A549 (cell line): ENCODE data around the gene MAML3. TPM values are rescaled to one million over a fixed set of nuclear protein-coding genes. Genes with fewer than 3 reads are reported as not detected.
A peak's percentile ranks its signal among the peaks of the same experiment; 100 is the strongest.

Experiments
- ATAC-seq, 2 experiments: fragments of 200-7000 bp in 1 of 2; fragments of >200 bp in 1 of 2; cut with Nextera tagmentation in 1 of 2; cut with Tn5 transposase in 1 of 2; 3 replicates each; pipeline versions ENCODE4 v1.8.0 to v1.9.1; 2018 to 2020; ENCODE audit warnings: mild to moderate bottlenecking in 1 of 2, moderate library complexity in 1 of 2
- CTCF ChIA-PET: fragments of 300-600 bp; sonication (Branson Sonifier 250); formaldehyde crosslinking; extraction: SDS; loops from one replicate; lab custom pipeline; 2021; ENCODE audit warnings: antibody characterized with exemption, inconsistent platforms; lab: Yijun Ruan, JAX
- POLR2A ChIA-PET: fragments of 350-600 bp; formaldehyde crosslinking; extraction: SDS; loops from one replicate; lab custom pipeline; 2021; ENCODE audit warnings: antibody characterized with exemption, inconsistent platforms; lab: Yijun Ruan, JAX
- DNase-seq, 2 experiments: peaks; one replicate each; pipeline versions ENCODE4 v3.0.0 to v3.0.0-alpha.2; 2011 to 2016; ENCODE audit warnings: low read depth in 1 of 2, low spot score in 1 of 2
- FAIRE-seq: peaks from 2 replicates; lab custom pipeline; 2011; peaks lifted over from hg19 to GRCh38; lab: Jason Lieb, UNC
- H3K27ac ChIP-seq, 2 experiments: fragments of >200 bp; sonication (Bioruptor Twin); formaldehyde crosslinking; 3 replicates each; pipeline ENCODE4 v1.5.1; 2016 to 2017
- H3K4me1 ChIP-seq: fragments of >200 bp; sonication (Bioruptor Twin); formaldehyde crosslinking; 3 replicates; pipeline ENCODE4 v1.6.1; 2016
- H3K4me2 ChIP-seq: fragments of >200 bp; sonication (Bioruptor Twin); formaldehyde crosslinking; 3 replicates; pipeline ENCODE4 v1.6.1; 2016
- H3K4me3 ChIP-seq: fragments of >200 bp; sonication (Bioruptor Twin); formaldehyde crosslinking; 3 replicates; pipeline ENCODE4 v1.5.1; 2016
- H3K9me3 ChIP-seq: fragments of >200 bp; sonication (Bioruptor Twin); formaldehyde crosslinking; 3 replicates; pipeline ENCODE4 v1.6.1; 2016
- ATOH8 ChIP-seq: fragments of 250-450 bp; sonication (Bioruptor Pico); IDR thresholded peaks from 2 replicates; pipeline ENCODE4 v1.5.0; 2020; ENCODE audit warnings: low read depth, mild to moderate bottlenecking, moderate library complexity
- BCL3 ChIP-seq: fragments of >200 bp; sonication (Bioruptor Twin); formaldehyde crosslinking; IDR thresholded peaks from 3 replicates; pipeline ENCODE4 v1.6.1; 2016
- BHLHE40 ChIP-seq: IDR thresholded peaks from 2 replicates; pipeline ENCODE4 v1.6.1; 2012; ENCODE audit warnings: low read depth, low read length, inconsistent platforms
- CHD2 ChIP-seq: fragments of 150-350 bp; IDR thresholded peaks from 2 replicates; pipeline ENCODE4 v1.6.1; 2014; ENCODE audit warnings: low read length; ENCODE audit not compliant: partially characterized antibody
- CHD4 ChIP-seq: fragments of 200-600 bp; sonication (generic); IDR thresholded peaks from 2 replicates; pipeline ENCODE4 v1.6.1; 2016; ENCODE audit warnings: antibody characterized with exemption, mild to moderate bottlenecking, borderline replicate concordance
- EHF ChIP-seq: fragments of 250-450 bp; sonication (Bioruptor Pico); IDR thresholded peaks from 2 replicates; pipeline ENCODE4 v1.5.0; 2020; ENCODE audit warnings: mild to moderate bottlenecking
- EP300 ChIP-seq, 2 experiments: fragments of >200 bp; sonication (Bioruptor Twin); formaldehyde crosslinking; IDR thresholded peaks; 2 replicates in 1 of 2; 3 replicates in 1 of 2; pipeline ENCODE4 v1.6.1; 2016 to 2017
- FOSL2 ChIP-seq, 2 experiments: fragments of 450-650 bp in 1 of 2; fragments of >200 bp in 1 of 2; sonication (Bioruptor Twin) in 1 of 2; formaldehyde crosslinking; IDR thresholded peaks; 2 replicates each; pipeline versions ENCODE4 v1.5.0 to v1.6.1; 2016 to 2020; ENCODE audit warnings: mild to moderate bottlenecking in 1 of 2, moderate library complexity in 1 of 2
- FOXS1 ChIP-seq: fragments of 250-450 bp; sonication (Bioruptor Pico); IDR thresholded peaks from 2 replicates; pipeline ENCODE4 v1.5.0; 2020; ENCODE audit warnings: mild to moderate bottlenecking, moderate library complexity
- GATA3 ChIP-seq: IDR thresholded peaks from 2 replicates; pipeline ENCODE4 v1.6.1; 2012; ENCODE audit warnings: borderline replicate concordance
- HOXB5 ChIP-seq: fragments of 250-450 bp; sonication (Bioruptor Pico); IDR thresholded peaks from 2 replicates; pipeline ENCODE4 v1.5.0; 2020; ENCODE audit warnings: mild to moderate bottlenecking, moderate library complexity
- JUN ChIP-seq, 2 experiments: fragments of >200 bp; sonication (Bioruptor Twin); formaldehyde crosslinking; IDR thresholded peaks; 2 replicates in 1 of 2; 3 replicates in 1 of 2; pipeline ENCODE4 v1.6.1; 2016 to 2017
- JUNB ChIP-seq: fragments of >200 bp; sonication (Bioruptor Twin); formaldehyde crosslinking; IDR thresholded peaks from 2 replicates; pipeline ENCODE4 v1.6.1; 2016
- KDM5A ChIP-seq: fragments of 200-600 bp; sonication (generic); IDR thresholded peaks from 2 replicates; pipeline ENCODE4 v1.6.1; 2016; ENCODE audit warnings: antibody characterized with exemption, mild to moderate bottlenecking
- MAX ChIP-seq: IDR thresholded peaks from 2 replicates; pipeline ENCODE4 v1.6.1; 2012
- MYC ChIP-seq: IDR thresholded peaks from 2 replicates; pipeline ENCODE4 v1.6.1; 2012; ENCODE audit warnings: mild to moderate bottlenecking, inconsistent platforms, low read length, improper control_type of control experiment, borderline replicate concordance
- NFE2L2 ChIP-seq: fragments of 150-350 bp; conservative IDR thresholded peaks from 2 replicates; pipeline ENCODE4 v1.6.1; 2014; ENCODE audit warnings: low read length
- PBX3 ChIP-seq: IDR thresholded peaks from 2 replicates; pipeline ENCODE4 v1.6.1; 2012
- POLR2A ChIP-seq: IDR thresholded peaks from 2 replicates; pipeline ENCODE4 v1.6.1; 2012; ENCODE audit warnings: mild to moderate bottlenecking, low read length
- RAD21 ChIP-seq, 2 experiments: fragments of >200 bp in 1 of 2; sonication (Bioruptor Twin) in 1 of 2; formaldehyde crosslinking in 1 of 2; IDR thresholded peaks in 1 of 2; conservative IDR thresholded peaks in 1 of 2; 2 replicates in 1 of 2; 3 replicates in 1 of 2; pipeline ENCODE4 v1.6.1; 2012 to 2018; ENCODE audit warnings: inconsistent platforms in 1 of 2
- SMC3 ChIP-seq: fragments of >200 bp; sonication (Bioruptor Twin); formaldehyde crosslinking; IDR thresholded peaks from 3 replicates; pipeline ENCODE4 v1.6.1; 2018; ENCODE audit warnings: inconsistent platforms
- SREBF2 ChIP-seq: fragments of 450-650 bp; IDR thresholded peaks from 2 replicates; pipeline ENCODE4 v1.6.1; 2014; ENCODE audit warnings: mild to moderate bottlenecking, moderate library complexity
- TP53 ChIP-seq: fragments of 250-450 bp; sonication (Bioruptor Pico); IDR thresholded peaks from 2 replicates; pipeline ENCODE4 v1.5.0; 2021; ENCODE audit warnings: mild to moderate bottlenecking, moderate library complexity
- ZSCAN20 ChIP-seq: fragments of 250-450 bp; sonication (Bioruptor Pico); IDR thresholded peaks from 2 replicates; pipeline ENCODE4 v1.8.0; 2022; ENCODE audit warnings: mild to moderate bottlenecking, moderate library complexity
- WGBS: methylation state at CpG from one replicate; pipeline ENCODE4 v1.1.6; 2017; ENCODE audit errors: missing lambda C conversion rate; 5-methylcytosine and 5-hydroxymethylcytosine counted together
- polyA minus RNA-seq: library from RNA; depleted of rRNA, polyadenylated mRNA; stranded (reverse); fragments of >200 nt; gene quantifications from 2 replicates; pipeline ENCODE4 v1.2.3, GENCODE V29; 2011; rRNA and poly(A)+ RNA removed
- polyA plus RNA-seq, 4 experiments: library from polyadenylated mRNA; depleted of rRNA in 3 of 4; stranded (reverse); fragments of >200 nt; fragmentation: RNase III in 1 of 4; extraction: RNeasy Plus Mini Kit Qiagen cat#74134 plus additional on column Dnase treatment in 1 of 4; gene quantifications; 2 replicates in 3 of 4; 3 replicates in 1 of 4; pipeline ENCODE4 v1.2.3, GENCODE V29; 2011 to 2017
- TF ChIP-seq, protein P1 (sequence below): IDR thresholded peaks from 2 replicates; pipeline ENCODE4 v1.6.1; 2012; ENCODE audit warnings: low read depth, borderline replicate concordance
- TF ChIP-seq, protein P2 (sequence below): fragments of 250-450 bp; sonication (Bioruptor Pico); IDR thresholded peaks from 2 replicates; pipeline ENCODE4 v1.5.0; 2021; ENCODE audit warnings: mild to moderate bottlenecking, moderate library complexity, borderline replicate concordance

Gene MAML3
- polyA plus RNA-seq (2011; rRNA removed): 18.1 and 22.2 TPM in 2 replicates
- polyA plus RNA-seq (2012; cell fraction: cytosol; rRNA removed): 8.0 and 11.1 TPM in 2 replicates
- polyA plus RNA-seq (2012; cell fraction: nucleus; rRNA removed): 9.0 and 9.3 TPM in 2 replicates
- 7.3 to 9.1 TPM (median 9.0 TPM) in 3 replicates for polyA plus RNA-seq (2017; fragmentation: RNase III; extraction: RNeasy Plus Mini Kit Qiagen cat#74134 plus additional on column Dnase treatment)
- polyA minus RNA-seq: 38.5 and 44.5 TPM in 2 replicates

DNA sequence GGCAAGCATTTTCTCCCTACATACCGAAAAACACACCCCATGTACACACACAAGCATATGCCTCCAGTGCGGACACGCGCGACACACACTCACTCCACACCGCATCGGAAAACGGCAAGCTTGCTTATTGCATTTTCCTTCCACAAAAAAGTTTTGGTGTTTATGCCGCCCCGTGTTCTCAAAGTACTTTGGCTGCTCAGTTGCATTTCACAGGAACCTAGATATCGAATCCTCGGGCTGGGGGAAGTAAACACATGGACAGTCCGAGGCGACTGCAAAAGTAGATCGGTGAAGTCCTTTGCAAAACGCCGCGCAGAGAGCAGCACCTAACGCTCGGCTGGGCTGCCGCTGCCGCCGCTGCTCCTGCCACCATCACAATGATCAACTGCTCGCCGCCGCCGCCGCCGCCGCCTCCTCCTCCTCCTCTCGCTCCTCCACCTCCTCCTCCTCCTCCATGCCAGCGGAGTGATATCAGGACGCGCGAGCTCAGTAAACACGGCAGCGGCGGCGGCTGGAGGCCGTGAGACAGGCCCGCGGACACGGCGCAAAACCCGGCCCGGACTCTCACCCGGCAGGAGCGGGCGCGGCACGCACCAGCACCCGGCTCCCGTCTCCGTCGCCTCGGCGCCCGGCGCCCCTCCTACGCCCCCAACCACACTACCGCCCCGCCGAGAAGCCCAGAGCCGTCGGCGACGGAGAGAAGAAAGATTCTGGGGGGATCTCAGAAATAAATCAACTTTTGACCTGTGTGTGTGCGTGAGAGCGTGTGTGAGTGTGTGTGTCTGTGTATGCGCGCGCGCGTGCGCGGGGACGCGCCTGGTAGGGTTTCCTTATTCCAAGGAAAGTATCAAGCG, at the start of gene MAML3:
TSS of gene MAML3 (minus strand) at position 467 of the 854 bp plus-strand sequence. CDS start 857 bp downstream, outside the sequence.
- FAIRE-seq (no peak), DNase-seq (peak in 1 of 2 experiments; percentile 98), ATAC-seq (peak; percentile 6 to 31; a peak in 5 of 6 replicates)
- peaks cover 24% of the 10 kb centered on the region for H3K4me1 ChIP-seq
- peak within 1 kb of the TSS; percentile 74 for H3K4me2 ChIP-seq
- CTCF ChIA-PET: interaction anchor here (0.6 to 1.7 kb wide), 9 partner anchors 9 to 206 kb away, joined by 3 to 5 read pairs (median 3); no protein-coding TSS in a partner anchor
- H3K4me3 ChIP-seq: peak within 1 kb of the TSS; percentile 80
- 2% methylated on average over 49 of the region's 79 CpGs for WGBS
- TF ChIP-seq ZSCAN20 (CRISPR knock-in tag): no peak
- no peak for TF ChIP-seq EHF
- TF ChIP-seq, protein P1, sequence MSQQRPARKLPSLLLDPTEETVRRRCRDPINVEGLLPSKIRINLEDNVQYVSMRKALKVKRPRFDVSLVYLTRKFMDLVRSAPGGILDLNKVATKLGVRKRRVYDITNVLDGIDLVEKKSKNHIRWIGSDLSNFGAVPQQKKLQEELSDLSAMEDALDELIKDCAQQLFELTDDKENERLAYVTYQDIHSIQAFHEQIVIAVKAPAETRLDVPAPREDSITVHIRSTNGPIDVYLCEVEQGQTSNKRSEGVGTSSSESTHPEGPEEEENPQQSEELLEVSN: peak; percentile 53; the same call in 1 of the 2 replicates
- peak; percentile 50 to 90; a peak in 3 of 5 replicates for TF ChIP-seq JUN (IDR thresholded peaks at IDR 0.05)
- TF ChIP-seq EP300 (IDR thresholded peaks at IDR 0.05): peak in 1 of 2 experiments; percentile 29; a peak in 1 of 5 replicates
- TF ChIP-seq RAD21 (conservative IDR thresholded peaks at IDR 0.05 in 1 of 2, IDR thresholded peaks at IDR 0.05 in 1 of 2): peak in 1 of 2 experiments; percentile 57; a peak in 3 of 5 replicates
- peak; percentile 58; the same call in 1 of the 2 replicates for TF ChIP-seq MYC
- TF ChIP-seq BHLHE40: no peak
- no peak for TF ChIP-seq NFE2L2
- TF ChIP-seq ATOH8 (CRISPR knock-in tag): peak; percentile 22; the same call in 1 of the 2 replicates
- peak; percentile 88 for TF ChIP-seq MAX
- no peak for TF ChIP-seq CHD4
- TF ChIP-seq CHD2: peak; percentile 66
- TF ChIP-seq FOSL2 (IDR thresholded peaks at IDR 0.05): no peak
- peak; percentile 67 for TF ChIP-seq FOSL2 (CRISPR knock-in tag; IDR thresholded peaks at IDR 0.05)
- no peak for TF ChIP-seq JUNB
- peak; percentile 51 for TF ChIP-seq POLR2A
- no peak for TF ChIP-seq SREBF2
- peak; percentile 44; the same call in 1 of the 2 replicates for TF ChIP-seq TP53 (CRISPR knock-in tag)
- TF ChIP-seq HOXB5: peak; percentile 88
- TF ChIP-seq GATA3: peak; percentile 56; the same call in 1 of the 2 replicates
- TF ChIP-seq SMC3: peak; percentile 67
- peak; percentile 30; the same call in 1 of the 3 replicates for TF ChIP-seq BCL3
- TF ChIP-seq, protein P2, sequence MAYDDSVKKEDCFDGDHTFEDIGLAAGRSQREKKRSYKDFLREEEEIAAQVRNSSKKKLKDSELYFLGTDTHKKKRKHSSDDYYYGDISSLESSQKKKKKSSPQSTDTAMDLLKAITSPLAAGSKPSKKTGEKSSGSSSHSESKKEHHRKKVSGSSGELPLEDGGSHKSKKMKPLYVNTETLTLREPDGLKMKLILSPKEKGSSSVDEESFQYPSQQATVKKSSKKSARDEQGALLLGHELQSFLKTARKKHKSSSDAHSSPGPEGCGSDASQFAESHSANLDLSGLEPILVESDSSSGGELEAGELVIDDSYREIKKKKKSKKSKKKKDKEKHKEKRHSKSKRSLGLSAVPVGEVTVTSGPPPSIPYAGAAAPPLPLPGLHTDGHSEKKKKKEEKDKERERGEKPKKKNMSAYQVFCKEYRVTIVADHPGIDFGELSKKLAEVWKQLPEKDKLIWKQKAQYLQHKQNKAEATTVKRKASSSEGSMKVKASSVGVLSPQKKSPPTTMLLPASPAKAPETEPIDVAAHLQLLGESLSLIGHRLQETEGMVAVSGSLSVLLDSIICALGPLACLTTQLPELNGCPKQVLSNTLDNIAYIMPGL (CRISPR knock-in tag): peak; percentile 79; the same call in 1 of the 2 replicates
- peak; percentile 76; the same call in 1 of the 2 replicates for TF ChIP-seq FOXS1 (CRISPR knock-in tag)
- TF ChIP-seq PBX3: peak; percentile 88
- 0 out of 2 replicates have a peak, but pooled peaks have one; percentile 41 for TF ChIP-seq KDM5A
- peak within 1 kb of the TSS; percentile 99 for H3K27ac ChIP-seq
- H3K9me3 ChIP-seq: no peaks in the 10 kb centered on the region
- POLR2A ChIA-PET: interaction anchor here (0.7 to 3.1 kb wide), 11 partner anchors 47 to 176 kb away, joined by 3 to 40 read pairs (median 5); no protein-coding TSS in a partner anchor
